ENCODE measurements around the gene TRPM3. TPM values are rescaled to one million over a fixed set of nuclear protein-coding genes. Genes with fewer than 3 reads are reported as not detected.
A peak's percentile ranks its signal among the peaks of the same experiment; 100 is the strongest.

Gene TRPM3
- total RNA-seq, 1 experiment from 2014 or later, result not detected

- ChIA-PET CTCF (no interaction called here), POLR2A (no interaction called here)
- H3K36me3 ChIP-seq (ENCODE audit: control insufficient read depth, insufficient read depth, low read length), result no peaks in the 10 kb centered on the region
- no peaks in the 10 kb centered on the region for H3K4me1 ChIP-seq (ENCODE audit: control insufficient read depth, insufficient read depth, low read length)
- DNase-seq (ENCODE audit: low read depth, low spot score) (no peak), ATAC-seq (peak; percentile 26; the same call in 1 of the 2 replicates)
- H3K9me3 ChIP-seq (ENCODE audit: control insufficient read depth, insufficient read depth, low read depth, low read length), result no peaks in the 10 kb centered on the region
- no peaks in the 10 kb centered on the region for H3K27me3 ChIP-seq (ENCODE audit: control insufficient read depth, insufficient read depth, low read length)
- intact Hi-C loops (cut with micrococcal nuclease; ENCODE audit: unreplicated experiment), result no loop called here
- H3K4me3 ChIP-seq (ENCODE audit: low read depth in 2 of 2, low read length in 2 of 2), result no peak overlapping the region
- TF ChIP-seq REST (IDR thresholded peaks at IDR 0.05; ENCODE audit: insufficient read depth in 1 of 2, low read depth in 2 of 2, low read length in 1 of 2) (no peak), SIN3A (IDR thresholded peaks at IDR 0.05; ENCODE audit: borderline replicate concordance, insufficient read depth, low read depth, low read length) (no peak), TCF7L2 (IDR thresholded peaks at IDR 0.05; ENCODE audit: low read depth, low read length) (no peak), POLR2AphosphoS5 (IDR thresholded peaks at IDR 0.05; ENCODE audit: low read depth, low read length) (no peak), CTCF (IDR thresholded peaks at IDR 0.05) (no peak)
- no peak overlapping the region for H3K27ac ChIP-seq (ENCODE audit: low read length)
- no TSS peak for BruUV-seq (replicated peaks)
- in situ Hi-C loops (cut with HindIII; ENCODE audit: low pct_unique_long_range_greater_than_20kb, low sequenced_read_pairs), result no loop called here
Measured at GRCh38 chr9:70954126-70954525, 167.3 kb downstream of the TRPM3 start.

GRCh38 chr9:70951749-70952727, 169.4 kb downstream of the TRPM3 start:
- no TSS peak for BruUV-seq (replicated peaks)
- POLR2A ChIA-PET, result no interaction called here
- intact Hi-C loops (cut with micrococcal nuclease; ENCODE audit: unreplicated experiment), result no loop called here

More at GRCh38 chr9:70951749-70952727, 169.4 kb downstream of the TRPM3 start:
- in situ Hi-C loops (cut with HindIII; ENCODE audit: low pct_unique_long_range_greater_than_20kb, low sequenced_read_pairs), result no loop called here
- Histone ChIP-seq H3K4me1 (ENCODE audit: control insufficient read depth, insufficient read depth, low read length) (no peaks in the 10 kb centered on the region), H3K27ac (ENCODE audit: low read length) (no peak overlapping the region), H3K9me3 (ENCODE audit: control insufficient read depth, insufficient read depth, low read depth, low read length) (no peaks in the 10 kb centered on the region), H3K36me3 (ENCODE audit: control insufficient read depth, insufficient read depth, low read length) (no peaks in the 10 kb centered on the region), H3K4me3 (ENCODE audit: low read depth in 2 of 2, low read length in 2 of 2) (no peak overlapping the region), H3K27me3 (ENCODE audit: control insufficient read depth, insufficient read depth, low read length) (no peaks in the 10 kb centered on the region)
- TF ChIP-seq REST (IDR thresholded peaks at IDR 0.05; ENCODE audit: insufficient read depth in 1 of 2, low read depth in 2 of 2, low read length in 1 of 2), result no peak
- no peak for TF ChIP-seq TCF7L2 (IDR thresholded peaks at IDR 0.05; ENCODE audit: low read depth, low read length)
- TF ChIP-seq POLR2AphosphoS5 (IDR thresholded peaks at IDR 0.05; ENCODE audit: low read depth, low read length), result no peak
- TF ChIP-seq CTCF (IDR thresholded peaks at IDR 0.05), result no peak
- TF ChIP-seq SIN3A (IDR thresholded peaks at IDR 0.05; ENCODE audit: borderline replicate concordance, insufficient read depth, low read depth, low read length), result no peak
- no peak for DNase-seq (ENCODE audit: low read depth, low spot score)
- CTCF ChIA-PET, result no interaction called here
- no peak for ATAC-seq

All from Panc1 (cell line).